Mucosa of rectum (tissue), 2 donors: Measurements from ENCODE around the gene BPTF.
A peak's percentile ranks its signal among the peaks of the same experiment; 100 is the strongest.

Experiments
- H3K27ac ChIP-seq, 2 donors: one replicate each; pipeline ENCODE4 v1.7.0; 2013; ENCODE audit warnings: inconsistent platforms in 2 of 2, low read depth in 2 of 2, low read length in 2 of 2
- H3K27me3 ChIP-seq, 2 donors: one replicate each; pipeline ENCODE4 v1.7.0; 2013; ENCODE audit warnings: low read length in 2 of 2; ENCODE audit not compliant: control insufficient read depth in 2 of 2, insufficient read depth in 2 of 2
- H3K36me3 ChIP-seq, 2 donors: one replicate each; pipeline ENCODE4 v1.7.0; 2013; ENCODE audit warnings: low read length in 2 of 2; ENCODE audit not compliant: control insufficient read depth in 2 of 2, insufficient read depth in 2 of 2
- H3K4me1 ChIP-seq, 2 donors: one replicate each; pipeline ENCODE4 v1.7.0; 2013; ENCODE audit warnings: low read length in 2 of 2, mild to moderate bottlenecking in 1 of 2; ENCODE audit not compliant: control insufficient read depth in 2 of 2, insufficient read depth in 2 of 2
- H3K4me3 ChIP-seq, 2 donors: one replicate each; pipeline ENCODE4 v1.7.0; 2013; ENCODE audit warnings: low read length in 2 of 2
- H3K9ac ChIP-seq, 2 donors: one replicate each; pipeline ENCODE4 v1.7.0; 2013; ENCODE audit warnings: low read length in 2 of 2, low read depth in 1 of 2, mild to moderate bottlenecking in 1 of 2
- H3K9me3 ChIP-seq, 2 donors: one replicate each; pipeline ENCODE4 v1.7.0; 2013; ENCODE audit warnings: low read length in 2 of 2; ENCODE audit not compliant: control insufficient read depth in 2 of 2
- donor health status: healthy.
- donor health status: Normal muscosa, but diverticular disease.

The BPTF gene, protein sequence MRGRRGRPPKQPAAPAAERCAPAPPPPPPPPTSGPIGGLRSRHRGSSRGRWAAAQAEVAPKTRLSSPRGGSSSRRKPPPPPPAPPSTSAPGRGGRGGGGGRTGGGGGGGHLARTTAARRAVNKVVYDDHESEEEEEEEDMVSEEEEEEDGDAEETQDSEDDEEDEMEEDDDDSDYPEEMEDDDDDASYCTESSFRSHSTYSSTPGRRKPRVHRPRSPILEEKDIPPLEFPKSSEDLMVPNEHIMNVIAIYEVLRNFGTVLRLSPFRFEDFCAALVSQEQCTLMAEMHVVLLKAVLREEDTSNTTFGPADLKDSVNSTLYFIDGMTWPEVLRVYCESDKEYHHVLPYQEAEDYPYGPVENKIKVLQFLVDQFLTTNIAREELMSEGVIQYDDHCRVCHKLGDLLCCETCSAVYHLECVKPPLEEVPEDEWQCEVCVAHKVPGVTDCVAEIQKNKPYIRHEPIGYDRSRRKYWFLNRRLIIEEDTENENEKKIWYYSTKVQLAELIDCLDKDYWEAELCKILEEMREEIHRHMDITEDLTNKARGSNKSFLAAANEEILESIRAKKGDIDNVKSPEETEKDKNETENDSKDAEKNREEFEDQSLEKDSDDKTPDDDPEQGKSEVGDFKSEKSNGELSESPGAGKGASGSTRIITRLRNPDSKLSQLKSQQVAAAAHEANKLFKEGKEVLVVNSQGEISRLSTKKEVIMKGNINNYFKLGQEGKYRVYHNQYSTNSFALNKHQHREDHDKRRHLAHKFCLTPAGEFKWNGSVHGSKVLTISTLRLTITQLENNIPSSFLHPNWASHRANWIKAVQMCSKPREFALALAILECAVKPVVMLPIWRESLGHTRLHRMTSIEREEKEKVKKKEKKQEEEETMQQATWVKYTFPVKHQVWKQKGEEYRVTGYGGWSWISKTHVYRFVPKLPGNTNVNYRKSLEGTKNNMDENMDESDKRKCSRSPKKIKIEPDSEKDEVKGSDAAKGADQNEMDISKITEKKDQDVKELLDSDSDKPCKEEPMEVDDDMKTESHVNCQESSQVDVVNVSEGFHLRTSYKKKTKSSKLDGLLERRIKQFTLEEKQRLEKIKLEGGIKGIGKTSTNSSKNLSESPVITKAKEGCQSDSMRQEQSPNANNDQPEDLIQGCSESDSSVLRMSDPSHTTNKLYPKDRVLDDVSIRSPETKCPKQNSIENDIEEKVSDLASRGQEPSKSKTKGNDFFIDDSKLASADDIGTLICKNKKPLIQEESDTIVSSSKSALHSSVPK (N-terminal part only)

DNA sequence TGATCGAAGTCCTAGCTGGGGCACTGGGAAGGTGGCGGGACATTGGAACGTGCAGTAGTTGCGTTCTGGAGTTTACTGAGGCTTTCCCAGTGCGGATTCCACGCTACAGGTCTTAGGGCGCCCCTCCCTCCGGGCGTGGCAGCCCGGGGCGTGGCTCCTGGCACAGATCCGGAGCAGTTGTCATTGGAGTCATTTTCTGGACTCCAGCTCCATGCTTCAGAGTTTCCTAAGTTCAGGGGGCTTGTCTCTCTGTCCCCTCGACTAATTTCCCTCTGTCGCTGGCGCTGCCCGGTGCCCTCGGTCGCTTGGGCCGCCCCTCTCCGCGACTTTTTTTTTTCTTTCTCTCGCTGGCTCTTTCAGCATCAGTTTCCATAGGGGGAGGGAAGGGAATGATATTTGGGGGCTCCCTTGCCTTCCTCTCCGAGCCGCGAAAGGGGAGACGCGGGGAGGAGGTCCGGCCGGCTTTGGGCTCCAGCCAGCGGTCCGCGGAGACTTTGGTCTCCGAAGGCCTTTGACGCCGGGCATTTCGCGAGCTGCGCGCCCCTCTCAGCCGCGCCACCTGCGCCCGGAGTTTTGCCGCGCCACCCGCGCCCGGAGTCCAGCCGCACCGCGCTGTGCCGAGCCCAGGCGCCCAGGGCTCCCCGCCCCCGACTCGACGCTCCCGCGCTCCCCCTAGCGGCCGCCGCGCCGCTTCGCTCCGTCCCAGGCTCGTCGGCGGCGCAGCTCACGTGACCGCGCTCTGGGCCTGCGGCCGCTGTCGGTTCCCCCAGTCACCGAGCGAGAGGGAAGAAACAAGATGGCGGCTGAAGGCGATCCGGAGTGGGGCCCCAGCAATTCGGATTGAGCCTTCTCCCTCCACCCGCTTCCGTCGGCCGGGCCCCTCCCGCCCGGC is at the start of gene BPTF:
Gene BPTF (plus strand): TSS at position 769 of the 892 bp plus-strand sequence. CDS start 222 bp downstream, outside the sequence.
- H3K4me1 ChIP-seq = peaks cover 6 to 13% of the 10 kb centered on the region in 2 donors
- H3K9me3 ChIP-seq = no peaks in the 10 kb centered on the region
- peak within 1 kb of the TSS; percentile 81 to 90 for H3K9ac ChIP-seq
- H3K27me3 ChIP-seq = no peaks in the 10 kb centered on the region
- H3K36me3 ChIP-seq = no peaks in the 10 kb centered on the region
- H3K27ac ChIP-seq = peak within 1 kb of the TSS; percentile 91 to 92
- peak within 1 kb of the TSS; percentile 91 to 99 for H3K4me3 ChIP-seq

GRCh38 chr17:67779098-67779672 is 46.1 kb upstream of the BPTF start:
- Histone ChIP-seq H3K36me3 (no peaks in the 10 kb centered on the region), H3K9me3 (no peaks in the 10 kb centered on the region), H3K27me3 (no peaks in the 10 kb centered on the region), H3K4me3 (no peak overlapping the region), H3K9ac (no peak overlapping the region), H3K4me1 (no peaks in the 10 kb centered on the region), H3K27ac (no peak overlapping the region)

DNA sequence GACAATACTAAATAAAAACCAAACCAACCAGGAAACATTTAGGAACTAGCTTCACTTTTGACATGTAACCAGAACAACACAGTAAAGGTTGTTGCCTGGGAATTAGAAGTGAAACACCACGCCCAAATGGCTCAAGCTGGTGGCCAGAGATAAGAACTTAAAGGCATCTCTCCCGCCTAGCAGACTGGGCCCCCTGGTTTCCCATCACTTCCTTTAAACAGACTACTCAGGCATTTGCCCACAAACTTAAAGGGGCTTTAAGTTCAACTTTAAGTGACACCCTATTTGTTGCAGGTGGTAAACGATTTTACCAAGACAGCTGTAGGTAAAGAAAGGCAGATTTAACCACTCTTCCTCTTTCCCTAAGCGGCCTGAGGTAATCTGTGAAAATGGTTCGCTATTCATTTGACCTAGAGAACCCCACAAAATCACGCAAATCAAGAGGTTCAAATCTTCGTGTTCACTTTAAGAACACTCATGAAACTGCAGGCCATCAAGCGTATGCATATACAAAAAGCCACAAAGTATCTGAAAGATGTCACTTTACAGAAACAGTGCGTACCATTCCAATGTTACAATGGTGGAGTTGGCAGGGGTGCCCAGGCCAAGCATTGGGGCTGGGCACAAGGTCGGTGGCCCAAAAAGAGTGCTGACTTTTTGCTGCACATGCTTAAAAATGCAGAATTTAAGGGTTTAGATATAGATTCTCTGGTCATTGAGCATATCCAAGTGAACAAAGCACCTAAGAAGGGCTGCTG is 40.8 kb upstream of the BPTF start:
- no peaks in the 10 kb centered on the region for H3K36me3 ChIP-seq

GRCh38 chr17:67785122-67785477 is 40.2 kb upstream of the BPTF start:
- H3K9me3 ChIP-seq = no peaks in the 10 kb centered on the region
- H3K27me3 ChIP-seq = no peaks in the 10 kb centered on the region
- no peak overlapping the region for H3K9ac ChIP-seq
- H3K36me3 ChIP-seq = no peaks in the 10 kb centered on the region
- H3K4me3 ChIP-seq = no peak overlapping the region
- no peak overlapping the region for H3K27ac ChIP-seq
- H3K4me1 ChIP-seq = peaks cover 0 to 3% of the 10 kb centered on the region in 2 donors

More for the DNA sequence above, 40.8 kb upstream of the BPTF start:
- H3K4me3 ChIP-seq = no peak overlapping the region
- H3K9ac ChIP-seq = no peak overlapping the region
- no peaks in the 10 kb centered on the region for H3K27me3 ChIP-seq
- peaks cover 0 to 3% of the 10 kb centered on the region in 2 donors for H3K4me1 ChIP-seq
- H3K27ac ChIP-seq = no peak overlapping the region
- H3K9me3 ChIP-seq = no peaks in the 10 kb centered on the region

- Histone ChIP-seq H3K9ac (no peak overlapping the region), H3K27me3 (no peaks in the 10 kb centered on the region), H3K9me3 (no peaks in the 10 kb centered on the region), H3K27ac (no peak overlapping the region), H3K4me3 (no peak overlapping the region), H3K4me1 (peaks cover 0 to 3% of the 10 kb centered on the region in 2 donors), H3K36me3 (no peaks in the 10 kb centered on the region)
Measured at GRCh38 chr17:67785504-67785903, 39.8 kb upstream of the BPTF start.

DNA sequence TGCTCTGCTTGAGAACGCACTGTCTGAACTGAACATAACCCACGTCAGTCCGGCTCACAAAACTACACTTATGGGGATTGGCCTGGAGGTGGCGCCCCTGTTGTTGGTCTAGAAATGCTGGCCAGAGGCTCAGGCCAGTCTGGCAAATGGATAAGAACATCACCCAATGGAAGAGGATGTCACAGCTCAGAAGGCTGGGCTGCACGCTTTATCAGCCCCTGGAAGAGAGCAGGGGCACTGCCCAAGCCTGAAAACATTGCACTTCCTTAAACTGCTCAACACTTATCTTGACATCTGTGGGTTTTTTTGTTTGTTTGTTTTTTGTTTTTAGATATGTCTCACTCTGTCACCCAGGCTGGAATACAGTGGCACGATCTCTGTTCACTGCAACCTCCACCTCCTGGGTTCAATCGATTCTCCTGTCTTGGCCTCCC is 24.8 kb upstream of the BPTF start:
- Histone ChIP-seq H3K4me3 (no peak overlapping the region), H3K4me1 (no peaks in the 10 kb centered on the region), H3K36me3 (no peaks in the 10 kb centered on the region), H3K27ac (no peak overlapping the region), H3K27me3 (no peaks in the 10 kb centered on the region), H3K9ac (no peak overlapping the region), H3K9me3 (no peaks in the 10 kb centered on the region)

DNA sequence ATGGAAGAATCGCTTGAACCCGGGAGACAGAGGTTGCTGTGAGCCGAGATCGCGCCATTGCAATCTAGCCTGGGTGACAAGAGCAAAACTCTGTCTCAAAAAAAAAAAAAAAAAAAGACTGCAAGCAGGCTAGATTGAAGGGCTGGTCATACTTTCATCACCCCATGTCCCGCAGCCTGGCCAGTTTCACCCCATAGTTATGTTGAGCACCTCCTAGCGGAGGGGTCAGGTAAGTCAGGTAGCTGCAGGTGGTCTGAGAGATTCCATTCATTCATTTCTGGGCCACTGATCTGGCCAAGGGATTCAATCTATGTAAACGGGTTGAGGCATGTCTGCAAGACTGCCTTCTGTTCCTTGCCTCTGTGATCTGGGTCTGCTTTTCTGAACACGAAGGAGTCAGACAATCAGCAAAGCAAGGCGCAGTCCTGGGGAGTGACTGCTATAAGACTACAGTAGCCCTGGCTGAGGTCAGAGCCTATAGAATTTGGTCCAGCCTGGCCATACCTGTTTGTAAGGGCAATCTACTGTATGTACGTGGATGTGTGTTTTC is 23.6 kb upstream of the BPTF start:
- no peaks in the 10 kb centered on the region for H3K4me1 ChIP-seq
- H3K9me3 ChIP-seq = no peaks in the 10 kb centered on the region
- H3K9ac ChIP-seq = no peak overlapping the region
- no peak overlapping the region for H3K4me3 ChIP-seq
- H3K36me3 ChIP-seq = no peaks in the 10 kb centered on the region
- no peak overlapping the region for H3K27ac ChIP-seq
- no peaks in the 10 kb centered on the region for H3K27me3 ChIP-seq

- no peaks in the 10 kb centered on the region for H3K36me3 ChIP-seq
- H3K4me1 ChIP-seq = no peaks in the 10 kb centered on the region
- H3K4me3 ChIP-seq = no peak overlapping the region
- no peak overlapping the region for H3K27ac ChIP-seq
- H3K27me3 ChIP-seq = no peaks in the 10 kb centered on the region
- H3K9ac ChIP-seq = no peak overlapping the region
- no peaks in the 10 kb centered on the region for H3K9me3 ChIP-seq
Measured at GRCh38 chr17:67810464-67810863, 14.8 kb upstream of the BPTF start.
